ENCODE data around the gene ERV3-1. TPM values are rescaled to one million over a fixed set of nuclear protein-coding genes. Genes with fewer than 3 reads are reported as not detected.
"Not testable (repeated sequence)": the region's sequence is repeated elsewhere in the genome, so short reads cannot be mapped to it uniquely, and the experiment has no call there.

Gene ERV3-1
- total RNA-seq, result 10 to 100 TPM in 1 of 4 donors, 1 to 10 TPM in 3; 6.8 to 11.3 (median 8.6) TPM

- peaks cover 0 to 12% (median 2%) of the 10 kb centered on the region in 4 donors for H3K4me1 ChIP-seq
- no peaks in the 10 kb centered on the region for H3K36me3 ChIP-seq
- peak; percentile 94 to 98 (median 96) for DNase-seq
- H3K27ac ChIP-seq, result peak within 1 kb of the TSS; percentile 78 to 84 (median 82)
- TF ChIP-seq CTCF (IDR thresholded peaks at IDR 0.05), result no peak
- peak; percentile 96 to 97 for TF ChIP-seq POLR2A (IDR thresholded peaks at IDR 0.05)
- H3K4me3 ChIP-seq, result peak within 1 kb of the TSS; percentile 57 to 78 (median 68)
- peaks cover 0 to 4% (median 0%) of the 10 kb centered on the region in 4 donors for H3K9me3 ChIP-seq
- no peaks in the 10 kb centered on the region for H3K27me3 ChIP-seq
Measured at GRCh38 chr7:65006094-65006992, at the start of gene ERV3-1. Gene ERV3-1 (minus strand): TSS chr7:65006687. CDS start chr7:64993026, 13,661 bp downstream.

GRCh38 chr7:65055786-65056185, 49.3 kb upstream of the ERV3-1 start:
- not testable (repeated sequence) for H3K27me3 ChIP-seq, H3K4me1 ChIP-seq, DNase-seq, H3K36me3 ChIP-seq, H3K9me3 ChIP-seq, H3K27ac ChIP-seq, H3K4me3 ChIP-seq

GRCh38 chr7:65054466-65054994, 48.0 kb upstream of the ERV3-1 start:
- H3K27ac ChIP-seq, H3K36me3 ChIP-seq, H3K9me3 ChIP-seq, H3K27me3 ChIP-seq, H3K4me1 ChIP-seq, H3K4me3 ChIP-seq, DNase-seq: not testable (repeated sequence)

GRCh38 chr7:65051654-65052053, 45.2 kb upstream of the ERV3-1 start:
- not testable (repeated sequence) for H3K4me1 ChIP-seq, DNase-seq, H3K27me3 ChIP-seq, H3K9me3 ChIP-seq, H3K4me3 ChIP-seq, H3K36me3 ChIP-seq, H3K27ac ChIP-seq

GRCh38 chr7:65051139-65051538, 44.7 kb upstream of the ERV3-1 start:
- not testable (repeated sequence) for H3K9me3 ChIP-seq, H3K36me3 ChIP-seq, H3K4me3 ChIP-seq, H3K4me1 ChIP-seq, DNase-seq, H3K27me3 ChIP-seq, H3K27ac ChIP-seq

- not testable (repeated sequence) for DNase-seq, H3K4me1 ChIP-seq, H3K36me3 ChIP-seq, H3K4me3 ChIP-seq, H3K27ac ChIP-seq, H3K27me3 ChIP-seq, H3K9me3 ChIP-seq
Measured at GRCh38 chr7:65046329-65046728, 39.8 kb upstream of the ERV3-1 start.

- not testable (repeated sequence) for H3K27ac ChIP-seq, DNase-seq, H3K36me3 ChIP-seq, H3K27me3 ChIP-seq, H3K4me3 ChIP-seq, H3K9me3 ChIP-seq, H3K4me1 ChIP-seq
Measured at GRCh38 chr7:65045589-65045988, 39.1 kb upstream of the ERV3-1 start.

- peak overlapping the region; percentile 81 to 97 (median 93) for H3K4me3 ChIP-seq
- peak; percentile 25 to 76 (median 60) for DNase-seq
- H3K4me1 ChIP-seq, H3K27me3 ChIP-seq, H3K9me3 ChIP-seq, H3K36me3 ChIP-seq: not testable (repeated sequence)
- peak overlapping the region; percentile 87 to 97 (median 90) for H3K27ac ChIP-seq
Measured at GRCh38 chr7:65038767-65039166, 32.3 kb upstream of the ERV3-1 start.

GRCh38 chr7:65037740-65038688, 31.5 kb upstream of the ERV3-1 start:
- Histone ChIP-seq H3K9me3 (no peaks in the 10 kb centered on the region), H3K4me1 (peaks cover 0 to 8% (median 0%) of the 10 kb centered on the region in 4 donors), H3K27me3 (no peaks in the 10 kb centered on the region), H3K4me3 (peak overlapping the region; percentile 81 to 97 (median 93)), H3K36me3 (no peaks in the 10 kb centered on the region), H3K27ac (peak overlapping the region; percentile 87 to 97 (median 90))
- TF ChIP-seq POLR2A (IDR thresholded peaks at IDR 0.05) (peak in 1 of 2 donors; percentile 48), CTCF (IDR thresholded peaks at IDR 0.05) (peak in 2 of 6 experiments; percentile 7)
- DNase-seq, result peak; percentile 89 to 98 (median 96)

- H3K4me1 ChIP-seq, H3K4me3 ChIP-seq, H3K9me3 ChIP-seq, H3K36me3 ChIP-seq, H3K27ac ChIP-seq, H3K27me3 ChIP-seq, DNase-seq: not testable (repeated sequence)
Measured at GRCh38 chr7:65036526-65036925, 30.0 kb upstream of the ERV3-1 start.

GRCh38 chr7:65035469-65035868, 29.0 kb upstream of the ERV3-1 start:
- not testable (repeated sequence) for H3K27ac ChIP-seq, H3K36me3 ChIP-seq, H3K9me3 ChIP-seq, H3K4me3 ChIP-seq, H3K27me3 ChIP-seq, DNase-seq, H3K4me1 ChIP-seq

All from Peyer's patch (tissue), 4 donors.